HepG2 (cell line): ENCODE data around the gene NUDT22. TPM values are rescaled to one million over a fixed set of nuclear protein-coding genes. Genes with fewer than 3 reads are reported as not detected.
A peak's percentile ranks its signal among the peaks of the same experiment; 100 is the strongest.

Source experiments
- ATAD3A ChIP-seq: sonication (generic); formaldehyde crosslinking; IDR thresholded peaks from 2 replicates; pipeline ENCODE4 v1.4.0; 2020; ENCODE audit warnings: missing genetic modification reagents
- ATF1 ChIP-seq: IDR thresholded peaks from 2 replicates; pipeline ENCODE4 v1.6.1; 2016; ENCODE audit warnings: mild to moderate bottlenecking, control low read depth
- CEBPB ChIP-seq: IDR thresholded peaks from 2 replicates; pipeline ENCODE4 v1.6.1; 2011; ENCODE audit warnings: low read depth, low read length, improper control_type of control experiment, borderline replicate concordance
- ELF1 ChIP-seq: sonication (generic); formaldehyde crosslinking; IDR thresholded peaks from 2 replicates; pipeline ENCODE4 v1.4.0; 2020; ENCODE audit warnings: missing genetic modification reagents
- GFI1 ChIP-seq: sonication (generic); formaldehyde crosslinking; IDR thresholded peaks from 2 replicates; pipeline ENCODE4 v1.5.0; 2020; ENCODE audit warnings: missing genetic modification reagents, mild to moderate bottlenecking, borderline replicate concordance
- IRF9 ChIP-seq: sonication (generic); formaldehyde crosslinking; IDR thresholded peaks from 2 replicates; pipeline ENCODE4 v1.8.0; 2022; ENCODE audit warnings: missing genetic modification reagents, mild to moderate bottlenecking, borderline replicate concordance
- KLF11 ChIP-seq: IDR thresholded peaks from 2 replicates; pipeline ENCODE4 v1.6.1; 2016; ENCODE audit warnings: missing compliant biosample characterization
- KLF12 ChIP-seq: sonication (generic); formaldehyde crosslinking; IDR thresholded peaks from 2 replicates; pipeline ENCODE4 v1.4.0; 2020; ENCODE audit warnings: missing genetic modification reagents, borderline replicate concordance
- KLF16 ChIP-seq, 2 experiments: sonication (generic) in 1 of 2; formaldehyde crosslinking in 1 of 2; IDR thresholded peaks; 2 replicates each; pipeline versions ENCODE4 v1.6.1 to v1.8.0; 2016 to 2023; ENCODE audit warnings: missing genetic modification reagents in 2 of 2, missing compliant biosample characterization in 1 of 2
- MAFK ChIP-seq, 2 experiments: IDR thresholded peaks in 1 of 2; conservative IDR thresholded peaks in 1 of 2; 2 replicates each; pipeline ENCODE4 v1.6.1; 2011; ENCODE audit warnings: improper control_type of control experiment in 2 of 2, low read length in 2 of 2
- NFE2L2 ChIP-seq: fragments of 150-350 bp; IDR thresholded peaks from 2 replicates; pipeline ENCODE4 v1.6.1; 2014; ENCODE audit warnings: low read length
- NPAS2 ChIP-seq: sonication (generic); formaldehyde crosslinking; IDR thresholded peaks from 2 replicates; pipeline ENCODE4 v1.8.0; 2022; ENCODE audit warnings: mild to moderate bottlenecking, missing genetic modification reagents, borderline replicate concordance
- PHB2 ChIP-seq: fragments of 450-650 bp; IDR thresholded peaks from 2 replicates; pipeline ENCODE4 v1.6.1; 2018; ENCODE audit not compliant: partially characterized antibody
- POGK ChIP-seq: sonication (generic); formaldehyde crosslinking; conservative IDR thresholded peaks from 2 replicates; pipeline ENCODE4 v1.8.0; 2022; ENCODE audit warnings: mild to moderate bottlenecking, moderate library complexity, missing genetic modification reagents
- RXRA ChIP-seq: sonication (generic); formaldehyde crosslinking; IDR thresholded peaks from 2 replicates; pipeline ENCODE4 v1.5.1; 2020; ENCODE audit warnings: missing genetic modification reagents
- SNAPC5 ChIP-seq: sonication (generic); formaldehyde crosslinking; IDR thresholded peaks from 2 replicates; pipeline ENCODE4 v1.8.1; 2023; ENCODE audit warnings: mild to moderate bottlenecking, missing genetic modification reagents, borderline replicate concordance
- ZKSCAN8 ChIP-seq: IDR thresholded peaks from 2 replicates; pipeline ENCODE4 v1.6.1; 2016; ENCODE audit warnings: borderline replicate concordance, missing genetic modification reagents, missing compliant biosample characterization
- ZNF33B ChIP-seq: sonication (generic); formaldehyde crosslinking; IDR thresholded peaks from 2 replicates; pipeline ENCODE4 v1.5.1; 2020; ENCODE audit warnings: mild to moderate bottlenecking, missing genetic modification reagents
- ZNF543 ChIP-seq: sonication (generic); formaldehyde crosslinking; IDR thresholded peaks from 2 replicates; pipeline ENCODE4 v1.4.0; 2020; ENCODE audit warnings: mild to moderate bottlenecking, missing genetic modification reagents
- ZNF577 ChIP-seq: sonication (generic); formaldehyde crosslinking; IDR thresholded peaks from 2 replicates; pipeline ENCODE4 v1.4.0; 2020; ENCODE audit warnings: mild to moderate bottlenecking, low read depth, missing genetic modification reagents, borderline replicate concordance
- ZNF616 ChIP-seq: sonication (generic); formaldehyde crosslinking; IDR thresholded peaks from 2 replicates; pipeline ENCODE4 v1.5.0; 2020; ENCODE audit warnings: low read depth, mild to moderate bottlenecking, missing genetic modification reagents
- ZNF878 ChIP-seq: sonication (generic); formaldehyde crosslinking; IDR thresholded peaks from 2 replicates; pipeline ENCODE4 v1.8.1; 2023; ENCODE audit warnings: mild to moderate bottlenecking, missing genetic modification reagents, moderate library complexity
- polyA plus RNA-seq, 8 experiments: library from polyadenylated mRNA; depleted of rRNA in 3 of 8; stranded (reverse) in 7 of 8; unstranded in 1 of 8; fragments of >200 nt; fragmentation: Illumina TruSeq in 4 of 8; extraction: Trizol in 4 of 8; gene quantifications; 2 replicates each; pipeline versions ENCODE4 v1.2.1 to v1.2.3, GENCODE V29; 2011 to 2016; ENCODE audit warnings: low read depth in 4 of 8, missing spikeins in 1 of 8, mixed read lengths in 1 of 8; ENCODE audit not compliant: insufficient read depth in 1 of 8
- total RNA-seq, 5 experiments: library from RNA; depleted of rRNA; stranded (reverse); fragments of >200 nt; fragmentation: Illumina TruSeq; extraction: Trizol; gene quantifications; 2 replicates each; pipeline ENCODE4 v1.2.3, GENCODE V29; 2016; ENCODE audit warnings: low read depth in 1 of 5
- TF ChIP-seq, protein P1 (sequence below): IDR thresholded peaks from 2 replicates; pipeline ENCODE4 v1.6.1; 2016; ENCODE audit warnings: missing compliant biosample characterization, missing genetic modification reagents, borderline replicate concordance
- TF ChIP-seq, protein P2 (sequence below): IDR thresholded peaks from 2 replicates; pipeline ENCODE4 v1.6.1; 2018; ENCODE audit warnings: missing genetic modification reagents, mild to moderate bottlenecking, missing compliant biosample characterization

The NUDT22 gene
- total and polyA plus RNA-seq, 2 of the 13 experiments (the other 11 are each of a cell fraction or from before 2014, with no cell fraction given): 33.5 to 39.8 TPM

DNA sequence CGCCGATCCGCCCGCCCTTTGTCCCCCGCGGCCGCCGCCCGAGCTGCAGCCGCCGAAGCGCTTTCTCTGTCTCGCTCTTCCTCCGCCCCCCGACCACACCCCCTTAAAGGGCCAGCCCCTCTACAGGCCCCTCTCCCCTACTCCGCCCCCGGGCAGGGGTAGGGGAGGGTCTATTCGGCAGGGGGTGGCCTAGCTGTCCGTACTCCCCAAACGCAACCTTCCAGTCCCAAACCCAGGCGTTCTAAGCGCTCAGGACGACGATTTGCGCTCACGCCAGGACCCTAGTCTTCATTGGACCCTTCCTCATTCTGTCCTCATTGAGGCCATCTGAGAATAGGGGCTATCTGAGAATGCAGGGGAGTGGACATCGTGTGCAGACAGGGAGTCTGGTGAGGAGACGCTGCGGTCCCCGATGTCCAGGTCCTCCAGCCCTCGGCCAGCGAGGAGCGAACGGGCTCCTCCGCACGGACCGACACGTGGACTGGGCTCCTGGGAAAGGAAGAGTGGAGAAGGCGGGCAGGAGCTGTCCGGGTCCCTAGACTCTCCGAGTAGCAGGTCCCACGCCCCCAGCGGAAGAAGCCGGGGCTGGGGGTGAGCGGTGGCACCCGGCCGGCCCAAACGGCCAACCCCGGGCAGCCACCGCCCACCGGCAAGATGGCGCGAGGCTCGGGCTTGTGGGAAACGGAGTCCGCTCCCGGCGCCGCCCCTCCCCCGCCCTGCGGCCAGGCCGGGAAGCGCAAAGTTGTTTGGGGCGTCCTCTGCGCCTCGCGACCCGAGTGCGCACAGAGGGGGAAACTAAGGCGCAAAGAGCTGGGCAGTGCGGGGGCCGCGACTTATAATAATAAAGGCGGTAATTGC lies 21.0 kb downstream of the NUDT22 start, which contains the start of gene PPP1R14B (continued):
- TF ChIP-seq, protein P1, sequence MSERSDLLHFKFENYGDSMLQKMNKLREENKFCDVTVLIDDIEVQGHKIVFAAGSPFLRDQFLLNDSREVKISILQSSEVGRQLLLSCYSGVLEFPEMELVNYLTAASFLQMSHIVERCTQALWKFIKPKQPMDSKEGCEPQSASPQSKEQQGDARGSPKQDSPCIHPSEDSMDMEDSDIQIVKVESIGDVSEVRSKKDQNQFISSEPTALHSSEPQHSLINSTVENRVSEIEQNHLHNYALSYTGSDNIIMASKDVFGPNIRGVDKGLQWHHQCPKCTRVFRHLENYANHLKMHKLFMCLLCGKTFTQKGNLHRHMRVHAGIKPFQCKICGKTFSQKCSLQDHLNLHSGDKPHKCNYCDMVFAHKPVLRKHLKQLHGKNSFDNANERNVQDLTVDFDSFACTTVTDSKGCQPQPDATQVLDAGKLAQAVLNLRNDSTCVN: no peak; the same call in 1 of the 2 replicates
- TF ChIP-seq KLF16 (CRISPR knock-in tag; IDR thresholded peaks at IDR 0.05): peak in 1 of 2 experiments; percentile 54; a peak in 2 of 4 replicates
- no peak for TF ChIP-seq KLF11 (CRISPR knock-in tag)
- no peak for TF ChIP-seq ATF1 (CRISPR knock-in tag)
- no peak; the same call in 1 of the 2 replicates for TF ChIP-seq ZNF33B (CRISPR knock-in tag)
- TF ChIP-seq ATAD3A: no peak
- no peak for TF ChIP-seq NPAS2 (CRISPR knock-in tag)
- TF ChIP-seq ZNF878 (CRISPR knock-in tag): no peak; the same call in 1 of the 2 replicates
- 0 out of 2 replicates have a peak, but pooled peaks have one; percentile 12 for TF ChIP-seq ZNF543 (CRISPR knock-in tag)
- TF ChIP-seq POGK (CRISPR knock-in tag): peak; percentile 86
- TF ChIP-seq ZNF616 (CRISPR knock-in tag): peak; percentile 39; the same call in 1 of the 2 replicates
- TF ChIP-seq IRF9 (CRISPR knock-in tag): peak; percentile 91; the same call in 1 of the 2 replicates
- TF ChIP-seq, protein P2, sequence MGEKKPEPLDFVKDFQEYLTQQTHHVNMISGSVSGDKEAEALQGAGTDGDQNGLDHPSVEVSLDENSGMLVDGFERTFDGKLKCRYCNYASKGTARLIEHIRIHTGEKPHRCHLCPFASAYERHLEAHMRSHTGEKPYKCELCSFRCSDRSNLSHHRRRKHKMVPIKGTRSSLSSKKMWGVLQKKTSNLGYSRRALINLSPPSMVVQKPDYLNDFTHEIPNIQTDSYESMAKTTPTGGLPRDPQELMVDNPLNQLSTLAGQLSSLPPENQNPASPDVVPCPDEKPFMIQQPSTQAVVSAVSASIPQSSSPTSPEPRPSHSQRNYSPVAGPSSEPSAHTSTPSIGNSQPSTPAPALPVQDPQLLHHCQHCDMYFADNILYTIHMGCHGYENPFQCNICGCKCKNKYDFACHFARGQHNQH (CRISPR knock-in tag): 0 out of 2 replicates have a peak, but pooled peaks have one; percentile 33
- no peak for TF ChIP-seq ZNF577
- 0 out of 2 replicates have a peak, but pooled peaks have one; percentile 9 for TF ChIP-seq ZKSCAN8
- no peak for TF ChIP-seq SNAPC5
- TF ChIP-seq PHB2: no peak
- no peak for TF ChIP-seq RXRA
- TF ChIP-seq ELF1 (CRISPR knock-in tag): 0 out of 2 replicates have a peak, but pooled peaks have one; percentile 8
- no peak for TF ChIP-seq MAFK (conservative IDR thresholded peaks at IDR 0.05 in 1 of 2, IDR thresholded peaks at IDR 0.05 in 1 of 2; ENCODE audit: low read length in 2 of 2)
- no peak for TF ChIP-seq CEBPB
- no peak for TF ChIP-seq NFE2L2
- TF ChIP-seq GFI1: no peak
- no peak; the same call in 1 of the 2 replicates for TF ChIP-seq KLF12 (CRISPR knock-in tag)
